Thyroid gland (tissue), 4 donors: ENCODE data around the gene GRIA4.

Experiments used
- CTCF ChIP-seq, 6 experiments: fragments of 200-600 bp in 3 of 6; fragments of 450-650 bp in 3 of 6; sonication (generic) in 3 of 6; IDR thresholded peaks; one replicate each; pipeline ENCODE4 v1.5.1; 2016 to 2019; ENCODE audit warnings: antibody characterized with exemption in 6 of 6, mild to moderate bottlenecking in 2 of 6, inconsistent platforms in 1 of 6, moderate library complexity in 1 of 6
- POLR2A ChIP-seq, 2 donors: fragments of 450-650 bp; IDR thresholded peaks; one replicate each; pipeline ENCODE4 v1.6.1; 2017; ENCODE audit warnings: antibody characterized with exemption in 2 of 2, mild to moderate bottlenecking in 2 of 2, moderate library complexity in 1 of 2

- TF ChIP-seq POLR2A (IDR thresholded peaks at IDR 0.05) (no peak), CTCF (IDR thresholded peaks at IDR 0.05) (no peak)
These were observed 219.2 kb downstream of the GRIA4 start for GRCh38 chr11:105829084-105829483.
